ENCODE data around the gene MTIF2.
"Not testable (repeated sequence)": the region's sequence is repeated elsewhere in the genome, so short reads cannot be mapped to it uniquely, and the experiment has no call there.

The MTIF2 gene

DNA sequence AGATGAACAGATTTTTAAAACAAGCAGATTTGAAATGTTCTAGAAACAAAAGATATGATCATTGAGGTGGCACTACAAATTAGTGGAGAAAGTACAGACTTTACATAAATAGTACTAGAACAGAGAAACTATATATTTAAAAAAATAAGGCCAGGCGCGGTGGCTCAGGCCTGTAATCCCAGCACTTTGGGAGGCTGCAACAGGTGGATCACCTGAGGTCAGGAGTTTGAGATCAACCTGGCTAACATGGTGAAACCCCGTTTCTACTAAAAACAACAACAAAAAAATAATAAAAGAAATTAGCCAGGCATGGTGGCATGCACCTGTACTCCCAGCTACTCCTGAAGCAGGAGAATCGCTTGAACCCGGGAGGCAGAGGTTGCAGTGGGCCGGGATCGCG lies 82.2 kb downstream of the MTIF2 start:
- DNase-seq = not testable (repeated sequence)
